H9 (cell line): ENCODE results near the gene ZNF653. TPM values are rescaled to one million over a fixed set of nuclear protein-coding genes. Genes with fewer than 3 reads are reported as not detected.

Experiments used
- DNase-seq: peaks from one replicate; pipeline ENCODE4 v3.0.0-alpha.2; 2017
- H2AFZ ChIP-seq: one replicate; pipeline ENCODE4 v1.6.1; 2013; ENCODE audit warnings: mild to moderate bottlenecking, low read length, control low read depth, moderate library complexity
- H2AK5ac ChIP-seq: 2 replicates; pipeline ENCODE4 v1.6.1; 2013; ENCODE audit warnings: low read length, control low read depth, mixed read lengths; ENCODE audit not compliant: insufficient read length
- H2BK120ac ChIP-seq: one replicate; pipeline ENCODE4 v1.6.1; 2013; ENCODE audit warnings: low read depth, mild to moderate bottlenecking, low read length, control low read depth, inconsistent platforms; ENCODE audit not compliant: poor library complexity, severe bottlenecking
- H2BK12ac ChIP-seq: 2 replicates; pipeline ENCODE4 v1.6.1; 2013; ENCODE audit warnings: low read length, control low read depth, mixed read lengths, low read depth; ENCODE audit not compliant: insufficient read length
- H2BK15ac ChIP-seq: 2 replicates; pipeline ENCODE4 v1.6.1; 2013; ENCODE audit warnings: low read depth, low read length, control low read depth
- H2BK20ac ChIP-seq: one replicate; pipeline ENCODE4 v1.6.1; 2013; ENCODE audit warnings: low read depth, mild to moderate bottlenecking, low read length, control low read depth, inconsistent platforms; ENCODE audit not compliant: poor library complexity, severe bottlenecking
- H2BK5ac ChIP-seq: 2 replicates; pipeline ENCODE4 v1.6.1; 2013; ENCODE audit warnings: low read length, control low read depth, mixed read lengths; ENCODE audit not compliant: insufficient read length
- H3K14ac ChIP-seq: 2 replicates; pipeline ENCODE4 v1.6.1; 2013; ENCODE audit warnings: low read length, control low read depth; ENCODE audit not compliant: insufficient read depth
- H3K18ac ChIP-seq: 2 replicates; pipeline ENCODE4 v1.6.1; 2013; ENCODE audit warnings: low read depth, mild to moderate bottlenecking, mixed read lengths, low read length, control low read depth; ENCODE audit not compliant: insufficient read length
- H3K23ac ChIP-seq: 2 replicates; pipeline ENCODE4 v1.6.1; 2013; ENCODE audit warnings: low read length, control low read depth, mixed read lengths, low read depth; ENCODE audit not compliant: insufficient read length
- H3K23me2 ChIP-seq: 2 replicates; pipeline ENCODE4 v1.6.1; 2013; ENCODE audit warnings: low read depth, mild to moderate bottlenecking, mixed read lengths, low read length, control low read depth; ENCODE audit not compliant: insufficient read length, poor library complexity, severe bottlenecking
- H3K27ac ChIP-seq: 2 replicates; pipeline ENCODE4 v1.5.1; 2013; ENCODE audit warnings: low read length, control low read depth, mixed read lengths, low read depth; ENCODE audit not compliant: insufficient read length
- H3K27me3 ChIP-seq: 2 replicates; pipeline ENCODE4 v1.6.1; 2013; ENCODE audit warnings: low read length, control low read depth, inconsistent platforms; ENCODE audit not compliant: insufficient read depth
- H3K4ac ChIP-seq: 2 replicates; pipeline ENCODE4 v1.6.1; 2013; ENCODE audit warnings: low read depth, mild to moderate bottlenecking, control low read depth, inconsistent platforms, low read length, moderate library complexity
- H3K4me1 ChIP-seq: 2 replicates; pipeline ENCODE4 v1.6.1; 2013; ENCODE audit warnings: low read length, control low read depth, inconsistent platforms; ENCODE audit not compliant: insufficient read depth
- H3K4me2 ChIP-seq: 2 replicates; pipeline ENCODE4 v1.6.1; 2013; ENCODE audit warnings: low read length, control low read depth, mixed read lengths; ENCODE audit not compliant: insufficient read length, insufficient read depth
- H3K56ac ChIP-seq: 2 replicates; pipeline ENCODE4 v1.6.1; 2013; ENCODE audit warnings: low read depth, mild to moderate bottlenecking, mixed read lengths, low read length, control low read depth; ENCODE audit not compliant: insufficient read length
- H3K79me1 ChIP-seq: 2 replicates; pipeline ENCODE4 v1.6.1; 2013; ENCODE audit warnings: low read depth, mild to moderate bottlenecking, moderate library complexity, low read length, control low read depth, inconsistent platforms; ENCODE audit not compliant: insufficient read depth, poor library complexity, severe bottlenecking
- H3K79me2 ChIP-seq: 2 replicates; pipeline ENCODE4 v1.6.1; 2013; ENCODE audit warnings: low read length, control low read depth, inconsistent platforms; ENCODE audit not compliant: insufficient read depth
- H3K9ac ChIP-seq: 2 replicates; pipeline ENCODE4 v1.6.1; 2013; ENCODE audit warnings: low read length, control low read depth, mixed read lengths; ENCODE audit not compliant: insufficient read length; ENCODE audit errors: extremely low read depth
- H3K9me3 ChIP-seq: one replicate; pipeline ENCODE4 v1.6.1; 2013; ENCODE audit warnings: low read depth, low read length, inconsistent platforms; ENCODE audit not compliant: control insufficient read depth
- H3T11ph ChIP-seq: one replicate; pipeline ENCODE4 v1.6.1; 2013; ENCODE audit warnings: mild to moderate bottlenecking, low read length, control low read depth, inconsistent platforms
- H4K20me1 ChIP-seq: one replicate; pipeline ENCODE4 v1.6.1; 2013; ENCODE audit not compliant: control insufficient read depth, insufficient read length, insufficient read depth
- H4K5ac ChIP-seq: 2 replicates; pipeline ENCODE4 v1.6.1; 2013; ENCODE audit warnings: low read depth, mild to moderate bottlenecking, mixed read lengths, low read length, control low read depth; ENCODE audit not compliant: insufficient read length
- H4K8ac ChIP-seq: replicated peaks from 2 replicates; pipeline ENCODE4 v1.6.1; 2013; ENCODE audit warnings: low read length, control low read depth, mixed read lengths, low read depth; ENCODE audit not compliant: insufficient read length
- H4K91ac ChIP-seq: 2 replicates; pipeline ENCODE4 v1.6.1; 2013; ENCODE audit warnings: low read depth, mild to moderate bottlenecking, moderate library complexity, mixed read lengths, low read length, control low read depth; ENCODE audit not compliant: insufficient read length
- H3K27ac Mint-ChIP-seq, 3 experiments: 2 replicates in 2 of 3; 3 replicates in 1 of 3; pipeline ENCODE4 v1.8.0; 2020 to 2021; ENCODE audit warnings: mixed read lengths in 3 of 3, mild to moderate bottlenecking in 1 of 3, moderate library complexity in 1 of 3
- H3K27me3 Mint-ChIP-seq: 2 replicates; pipeline ENCODE4 v1.8.0; 2021; ENCODE audit warnings: low read depth, mild to moderate bottlenecking, moderate library complexity, mixed read lengths
- H3K36me3 Mint-ChIP-seq, 3 experiments: 2 replicates in 2 of 3; 3 replicates in 1 of 3; pipeline ENCODE4 v1.8.0; 2020 to 2021; ENCODE audit warnings: low read depth in 3 of 3, mixed read lengths in 3 of 3; ENCODE audit not compliant: insufficient read depth in 1 of 3
- H3K4me1 Mint-ChIP-seq, 2 experiments: 2 replicates each; pipeline ENCODE4 v1.8.0; 2020; ENCODE audit warnings: mixed read lengths in 2 of 2
- H3K4me3 Mint-ChIP-seq, 2 experiments: 2 replicates in 1 of 2; 3 replicates in 1 of 2; pipeline ENCODE4 v1.8.0; 2020 to 2021; ENCODE audit warnings: mild to moderate bottlenecking in 2 of 2, mixed read lengths in 2 of 2, moderate library complexity in 1 of 2
- H3K9me3 Mint-ChIP-seq, 2 experiments: 2 replicates in 1 of 2; 3 replicates in 1 of 2; pipeline ENCODE4 v1.8.0; 2020; ENCODE audit warnings: mild to moderate bottlenecking in 2 of 2, mixed read lengths in 2 of 2, moderate library complexity in 1 of 2
- WGBS: extraction: QIAGEN DNeasy Blood & Tissue Kit; methylation state at CpG from one replicate; pipeline ENCODE4 v1.1.7; 2013; ENCODE audit warnings: missing lambda C conversion rate, low lambda C conversion rate, mixed read lengths; ENCODE audit not compliant: insufficient read length; ENCODE audit errors: extremely low coverage; 5-methylcytosine and 5-hydroxymethylcytosine counted together
- total RNA-seq: library from RNA; stranded (reverse); gene quantifications from 2 replicates; pipeline ENCODE4 v1.2.1, GENCODE V29; 2021
- TF ChIP-seq, protein P1 (sequence below): fragments of 200-600 bp; sonication (generic); conservative IDR thresholded peaks from 3 replicates; pipeline ENCODE4 v1.8.0; 2021; ENCODE audit warnings: antibody characterized with exemption, mild to moderate bottlenecking

Gene ZNF653
- total RNA-seq, 1 experiment from 2014 or later: 11.6 TPM

DNA sequence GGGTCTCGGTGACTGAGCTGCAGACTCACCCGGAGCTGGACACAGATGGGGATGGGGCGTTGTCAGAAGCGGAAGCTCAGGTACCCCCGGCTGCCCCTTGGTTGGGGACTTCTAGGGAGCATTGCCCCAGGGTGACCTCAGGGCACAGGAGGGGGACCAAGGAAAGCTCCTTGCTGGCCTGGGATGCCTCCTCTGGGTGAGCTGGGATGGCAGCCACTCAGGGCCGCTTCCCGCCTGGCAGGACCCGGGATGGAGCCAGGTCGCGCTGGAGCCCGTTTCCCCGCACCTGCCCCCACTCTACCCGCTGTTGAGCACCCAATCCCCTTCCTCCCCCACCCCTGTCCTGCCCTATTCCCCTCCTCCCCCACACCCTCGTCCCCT is 59.4 kb downstream of the ZNF653 start:
- Mint-ChIP-seq H3K4me1 (peaks cover 0 to 8% of the 10 kb centered on the region in 2 experiments; a peak in 3 of 4 replicates), H3K9me3 (no peaks in the 10 kb centered on the region), H3K27ac (no peak overlapping the region), H3K4me3 (no peak overlapping the region), H3K36me3 (peaks cover 17 to 68% (median 65%) of the 10 kb centered on the region in 3 experiments; a peak in 6 of 7 replicates), H3K27me3 (no peaks in the 10 kb centered on the region)
- Histone ChIP-seq H3K18ac (no peak overlapping the region), H3K23me2 (no peaks in the 10 kb centered on the region), H2AK5ac (no peak overlapping the region), H4K20me1 (no peaks in the 10 kb centered on the region), H3K27me3 (no peaks in the 10 kb centered on the region), H2BK15ac (no peak overlapping the region), H3K4me1 (no peaks in the 10 kb centered on the region), H3K4me2 (no peak overlapping the region), H3K14ac (no peak overlapping the region), H3K9me3 (no peaks in the 10 kb centered on the region), H3K79me2 (no peaks in the 10 kb centered on the region), H2AFZ (no peak overlapping the region), H3K79me1 (peaks cover 4% of the 10 kb centered on the region), H4K91ac (no peak overlapping the region), H2BK20ac (no peak overlapping the region), H2BK5ac (no peak overlapping the region), H3K23ac (no peak overlapping the region), H2BK12ac (no peak overlapping the region), H3K9ac (no peak overlapping the region), H4K8ac (no peak overlapping the region), H2BK120ac (no peak overlapping the region), H4K5ac (no peak overlapping the region), H3K27ac (no peak overlapping the region), H3T11ph (no peak overlapping the region), H3K56ac (no peak overlapping the region), H3K4ac (no peak overlapping the region)
- DNase-seq: peak; percentile 33
- TF ChIP-seq, protein P1, sequence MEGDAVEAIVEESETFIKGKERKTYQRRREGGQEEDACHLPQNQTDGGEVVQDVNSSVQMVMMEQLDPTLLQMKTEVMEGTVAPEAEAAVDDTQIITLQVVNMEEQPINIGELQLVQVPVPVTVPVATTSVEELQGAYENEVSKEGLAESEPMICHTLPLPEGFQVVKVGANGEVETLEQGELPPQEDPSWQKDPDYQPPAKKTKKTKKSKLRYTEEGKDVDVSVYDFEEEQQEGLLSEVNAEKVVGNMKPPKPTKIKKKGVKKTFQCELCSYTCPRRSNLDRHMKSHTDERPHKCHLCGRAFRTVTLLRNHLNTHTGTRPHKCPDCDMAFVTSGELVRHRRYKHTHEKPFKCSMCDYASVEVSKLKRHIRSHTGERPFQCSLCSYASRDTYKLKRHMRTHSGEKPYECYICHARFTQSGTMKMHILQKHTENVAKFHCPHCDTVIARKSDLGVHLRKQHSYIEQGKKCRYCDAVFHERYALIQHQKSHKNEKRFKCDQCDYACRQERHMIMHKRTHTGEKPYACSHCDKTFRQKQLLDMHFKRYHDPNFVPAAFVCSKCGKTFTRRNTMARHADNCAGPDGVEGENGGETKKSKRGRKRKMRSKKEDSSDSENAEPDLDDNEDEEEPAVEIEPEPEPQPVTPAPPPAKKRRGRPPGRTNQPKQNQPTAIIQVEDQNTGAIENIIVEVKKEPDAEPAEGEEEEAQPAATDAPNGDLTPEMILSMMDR: no peak
- WGBS: no CpG with 5 or more reads among the region's 14 CpGs
